Neural cell (in vitro differentiated cells): ENCODE measurements around the gene RUVBL1. TPM values are rescaled to one million over a fixed set of nuclear protein-coding genes. Genes with fewer than 3 reads are reported as not detected.

Experiments used
- H2AFZ ChIP-seq: fragments of 200-600, 300-800 bp; sonication (generic), shearing (Covaris generic); 2 replicates; pipeline ENCODE4 v1.6.0; 2014; ENCODE audit warnings: low read depth, mild to moderate bottlenecking, antibody characterized with exemption, low read length, moderate library complexity
- H3F3A ChIP-seq: fragments of 200-600 bp; shearing (Covaris generic); 2 replicates; pipeline ENCODE4 v1.6.1; 2016; ENCODE audit warnings: mild to moderate bottlenecking, moderate library complexity, mixed read lengths, antibody characterized with exemption, low read length; ENCODE audit not compliant: insufficient read depth, poor library complexity, severe bottlenecking
- H3K27ac ChIP-seq: fragments of 200-600, 300-800 bp; sonication (generic), shearing (Covaris generic); 2 replicates; pipeline ENCODE4 v1.5.1; 2014; ENCODE audit warnings: mild to moderate bottlenecking, low read length, moderate library complexity
- H3K27me3 ChIP-seq: fragments of 300-800, 200-600 bp; sonication (generic), shearing (Covaris generic); 2 replicates; pipeline ENCODE4 v1.6.0; 2014; ENCODE audit warnings: mild to moderate bottlenecking, low read depth, low read length, moderate library complexity; ENCODE audit not compliant: insufficient read depth
- H3K36me3 ChIP-seq: fragments of 300-800, 200-600 bp; sonication (generic), shearing (Covaris generic); 2 replicates; pipeline ENCODE4 v1.5.1; 2014; ENCODE audit warnings: mild to moderate bottlenecking, antibody characterized with exemption, low read length, moderate library complexity; ENCODE audit not compliant: insufficient read depth
- H3K4me2 ChIP-seq: fragments of 300-800, 200-600 bp; sonication (generic), shearing (Covaris generic); 2 replicates; pipeline ENCODE4 v1.6.0; 2014; ENCODE audit warnings: mild to moderate bottlenecking, low read length
- H3K4me3 ChIP-seq: fragments of 300-800, 200-600 bp; sonication (generic), shearing (Covaris generic); 2 replicates; pipeline ENCODE4 v1.5.1; 2014; ENCODE audit warnings: mild to moderate bottlenecking, low read length, moderate library complexity
- H3K79me2 ChIP-seq: fragments of 200-600 bp; shearing (Covaris generic); replicated peaks from 2 replicates; pipeline ENCODE4 v1.6.0; 2014; ENCODE audit warnings: mild to moderate bottlenecking, low read length, moderate library complexity; ENCODE audit not compliant: insufficient read depth
- H3K9ac ChIP-seq: fragments of 300-800, 200-600 bp; sonication (generic), shearing (Covaris generic); 2 replicates; pipeline ENCODE4 v1.6.1; 2016; ENCODE audit warnings: mild to moderate bottlenecking, low read length, mixed read lengths
- H3K9me2 ChIP-seq: fragments of 200-600 bp; shearing (Covaris generic); 2 replicates; pipeline ENCODE4 v1.6.1; 2016; ENCODE audit warnings: mild to moderate bottlenecking, low read length, mixed read lengths; ENCODE audit not compliant: insufficient read depth
- H3K9me3 ChIP-seq: fragments of 200-600, 300-800 bp; sonication (generic), shearing (Covaris generic); 2 replicates; pipeline ENCODE4 v1.6.1; 2016; ENCODE audit warnings: mild to moderate bottlenecking, mixed run types, low read length, moderate library complexity, mixed read lengths
- H4K20me1 ChIP-seq: fragments of 200-600 bp; shearing (Covaris generic); 2 replicates; pipeline ENCODE4 v1.6.1; 2016; ENCODE audit warnings: mild to moderate bottlenecking, mixed run types; ENCODE audit not compliant: insufficient read depth
- EP300 ChIP-seq: fragments of 450-650 bp; conservative IDR thresholded peaks from 2 replicates; pipeline ENCODE4 v1.6.1; 2014; ENCODE audit warnings: antibody characterized with exemption, mild to moderate bottlenecking, moderate library complexity; ENCODE audit not compliant: poor library complexity, severe bottlenecking
- EZH2 ChIP-seq: fragments of 200-600, 300-800 bp; shearing (Covaris generic), sonication (generic); IDR thresholded peaks from 2 replicates; pipeline ENCODE4 v1.6.1; 2014; ENCODE audit warnings: antibody characterized with exemption, low read length, borderline replicate concordance, mild to moderate bottlenecking; ENCODE audit not compliant: insufficient read depth, poor library complexity, severe bottlenecking
- MXI1 ChIP-seq: fragments of 450-650 bp; conservative IDR thresholded peaks from 2 replicates; pipeline ENCODE4 v1.6.1; 2014; ENCODE audit warnings: antibody characterized with exemption, mild to moderate bottlenecking; ENCODE audit not compliant: poor library complexity, severe bottlenecking
- POLR2AphosphoS5 ChIP-seq: IDR thresholded peaks from 2 replicates; pipeline ENCODE4 v1.6.1; 2012
- RAD21 ChIP-seq: fragments of 450-650 bp; conservative IDR thresholded peaks from 2 replicates; pipeline ENCODE4 v1.6.1; 2014; ENCODE audit warnings: antibody characterized with exemption, mild to moderate bottlenecking, moderate library complexity
- REST ChIP-seq: IDR thresholded peaks from 2 replicates; pipeline ENCODE4 v1.6.1; 2012; ENCODE audit warnings: borderline replicate concordance
- SMC3 ChIP-seq: fragments of 450-650 bp; conservative IDR thresholded peaks from 2 replicates; pipeline ENCODE4 v1.6.1; 2014; ENCODE audit warnings: antibody characterized with exemption, mild to moderate bottlenecking, moderate library complexity; ENCODE audit not compliant: poor library complexity
- TAF1 ChIP-seq: IDR thresholded peaks from 2 replicates; pipeline ENCODE4 v1.6.1; 2012; ENCODE audit warnings: low read depth
- polyA plus RNA-seq: library from polyadenylated mRNA; depleted of rRNA; stranded (reverse); fragments of >200 nt; gene quantifications from 2 replicates; pipeline ENCODE4 v1.2.3, GENCODE V29; 2014
- TF ChIP-seq, protein P1 (sequence below): fragments of 450-650 bp; IDR thresholded peaks from 2 replicates; pipeline ENCODE4 v1.5.1; 2014; ENCODE audit warnings: antibody characterized with exemption, mild to moderate bottlenecking, moderate library complexity; ENCODE audit not compliant: poor library complexity, severe bottlenecking

RUVBL1 gene
- polyA plus RNA-seq, 1 donor from 2014 or later, result 83.3 TPM

DNA sequence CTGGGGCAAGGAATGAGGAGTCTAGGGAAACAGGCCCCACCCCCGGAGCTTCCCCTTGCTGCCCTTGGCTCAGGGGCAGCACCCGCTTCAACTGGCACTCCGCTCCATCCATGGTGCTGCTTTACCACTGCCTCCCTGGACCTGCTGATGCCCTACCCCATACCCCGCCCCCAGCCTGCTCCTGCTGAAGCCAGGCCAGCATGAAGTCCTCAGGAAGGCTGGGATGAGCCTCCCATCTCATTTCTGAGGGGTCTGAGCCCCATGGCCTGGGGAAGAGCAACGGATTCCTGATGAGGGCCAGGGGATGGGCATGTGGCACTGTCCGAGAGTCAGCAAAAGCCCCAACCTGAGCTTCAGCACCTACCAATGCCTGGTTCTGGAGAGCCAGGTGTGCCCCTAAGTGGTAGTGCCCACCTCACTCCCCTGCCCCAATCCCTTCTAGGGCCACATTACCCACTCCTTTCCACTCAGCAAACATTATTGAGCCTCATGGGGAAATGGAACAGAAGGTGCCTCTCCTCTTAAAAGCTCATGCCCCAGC lies 50.4 kb downstream of the RUVBL1 start:
- Histone ChIP-seq H4K20me1 (no peaks in the 10 kb centered on the region), H3F3A (no peaks in the 10 kb centered on the region), H3K9me3 (no peaks in the 10 kb centered on the region), H2AFZ (no peak overlapping the region), H3K36me3 (no peaks in the 10 kb centered on the region), H3K27me3 (peaks cover 11% of the 10 kb centered on the region), H3K9ac (no peak overlapping the region), H3K9me2 (no peaks in the 10 kb centered on the region), H3K4me3 (no peak overlapping the region), H3K79me2 (no peaks in the 10 kb centered on the region), H3K27ac (no peak overlapping the region), H3K4me2 (no peak overlapping the region)
- no peak for TF ChIP-seq POLR2AphosphoS5
- TF ChIP-seq SMC3, result no peak
- no peak for TF ChIP-seq RAD21
- TF ChIP-seq REST, result no peak
- TF ChIP-seq TAF1, result no peak
- no peak for TF ChIP-seq MXI1
- no peak for TF ChIP-seq EP300
- TF ChIP-seq, protein P1, sequence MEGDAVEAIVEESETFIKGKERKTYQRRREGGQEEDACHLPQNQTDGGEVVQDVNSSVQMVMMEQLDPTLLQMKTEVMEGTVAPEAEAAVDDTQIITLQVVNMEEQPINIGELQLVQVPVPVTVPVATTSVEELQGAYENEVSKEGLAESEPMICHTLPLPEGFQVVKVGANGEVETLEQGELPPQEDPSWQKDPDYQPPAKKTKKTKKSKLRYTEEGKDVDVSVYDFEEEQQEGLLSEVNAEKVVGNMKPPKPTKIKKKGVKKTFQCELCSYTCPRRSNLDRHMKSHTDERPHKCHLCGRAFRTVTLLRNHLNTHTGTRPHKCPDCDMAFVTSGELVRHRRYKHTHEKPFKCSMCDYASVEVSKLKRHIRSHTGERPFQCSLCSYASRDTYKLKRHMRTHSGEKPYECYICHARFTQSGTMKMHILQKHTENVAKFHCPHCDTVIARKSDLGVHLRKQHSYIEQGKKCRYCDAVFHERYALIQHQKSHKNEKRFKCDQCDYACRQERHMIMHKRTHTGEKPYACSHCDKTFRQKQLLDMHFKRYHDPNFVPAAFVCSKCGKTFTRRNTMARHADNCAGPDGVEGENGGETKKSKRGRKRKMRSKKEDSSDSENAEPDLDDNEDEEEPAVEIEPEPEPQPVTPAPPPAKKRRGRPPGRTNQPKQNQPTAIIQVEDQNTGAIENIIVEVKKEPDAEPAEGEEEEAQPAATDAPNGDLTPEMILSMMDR, result no peak
- TF ChIP-seq EZH2, result no peak

DNA sequence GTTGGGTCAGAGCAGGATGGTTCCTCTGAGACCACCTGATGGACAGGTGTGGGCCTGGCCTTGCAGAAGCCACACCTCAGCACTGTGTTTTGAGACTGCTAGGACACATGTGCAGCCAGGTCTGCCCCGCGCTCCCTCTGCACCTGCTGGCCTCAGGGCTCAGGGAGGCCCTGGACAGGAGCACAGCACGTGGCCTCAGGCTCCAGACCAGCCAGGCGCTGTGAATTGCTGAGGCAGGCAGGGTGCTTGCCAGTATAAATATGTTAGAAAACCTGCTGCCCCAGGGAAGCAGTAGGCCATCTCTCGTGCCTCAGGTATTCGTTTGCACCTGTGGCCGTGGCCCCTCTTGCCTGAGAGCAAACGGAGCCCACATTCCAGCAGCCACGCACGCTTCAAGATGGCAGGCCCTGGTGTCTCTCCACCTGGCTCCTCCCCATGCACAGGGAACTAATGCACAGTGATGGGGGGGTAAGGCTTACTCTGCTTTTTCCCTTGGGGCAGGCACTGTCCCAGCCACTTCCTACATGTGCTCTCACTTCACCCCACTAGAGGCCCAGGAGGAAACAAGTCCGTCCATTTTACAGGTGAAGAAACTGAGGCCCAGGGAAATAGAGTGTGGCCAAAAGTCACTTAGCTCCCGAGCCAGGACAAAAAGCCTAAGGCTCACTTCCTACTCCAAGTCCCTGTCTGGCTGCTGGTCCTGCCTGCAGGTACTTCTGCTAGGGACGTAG lies 51.0 kb downstream of the RUVBL1 start:
- no peaks in the 10 kb centered on the region for H3F3A ChIP-seq
- no peaks in the 10 kb centered on the region for H3K79me2 ChIP-seq
- H3K4me3 ChIP-seq, result no peak overlapping the region
- H4K20me1 ChIP-seq, result no peaks in the 10 kb centered on the region
- H3K9me2 ChIP-seq, result no peaks in the 10 kb centered on the region
- H3K4me2 ChIP-seq, result no peak overlapping the region
- TF ChIP-seq MXI1, result no peak
- TF ChIP-seq SMC3, result no peak
- TF ChIP-seq TAF1, result no peak
- no peak for TF ChIP-seq RAD21
- TF ChIP-seq REST, result no peak
- no peak for TF ChIP-seq EP300
- TF ChIP-seq, protein P1, result no peak
- no peak overlapping the region for H3K27ac ChIP-seq
- H3K36me3 ChIP-seq, result peaks cover under 1% of the 10 kb centered on the region
- H3K9ac ChIP-seq, result no peak overlapping the region
- H2AFZ ChIP-seq, result no peak overlapping the region
- H3K9me3 ChIP-seq, result no peaks in the 10 kb centered on the region
- H3K27me3 ChIP-seq, result peaks cover 11% of the 10 kb centered on the region
